A673 (cell line): ENCODE data around the gene ARMC6. TPM values are rescaled to one million over a fixed set of nuclear protein-coding genes. Genes with fewer than 3 reads are reported as not detected.

Source experiments
- BruUV-seq: library from RNA; stranded (reverse); fragments of 400-500 nt; replicated peaks from 2 replicates; lab custom pipeline; 2021; lab: Mats Ljungman, UMichigan
- CTCF ChIA-PET: fragments of 300-600 bp; sonication (Branson Sonifier 250); formaldehyde crosslinking; loops from one replicate; lab custom pipeline; 2022; ENCODE audit warnings: antibody characterized with exemption; lab: Charles Lee
- POLR2A ChIA-PET: fragments of 300-600 bp; sonication (Branson Sonifier 250); formaldehyde crosslinking; loops from one replicate; lab custom pipeline; 2022; ENCODE audit warnings: antibody characterized with exemption; ENCODE audit not compliant: low non-redundant PET; lab: Charles Lee
- DNase-seq: peaks from one replicate; pipeline ENCODE4 v3.0.0-alpha.2; 2015; ENCODE audit warnings: low spot score
- H3K27ac ChIP-seq: fragments of 200-600 bp; sonication (generic); 2 replicates; pipeline ENCODE4 v1.5.1; 2016; ENCODE audit warnings: mixed run types, low read depth, mild to moderate bottlenecking, mixed read lengths, antibody characterized with exemption, low read length; ENCODE audit not compliant: poor library complexity, severe bottlenecking
- H3K27me3 ChIP-seq: fragments of 200-600 bp; sonication (generic); replicated peaks from 2 replicates; pipeline ENCODE4 v1.6.1; 2017; ENCODE audit warnings: mixed run types, low read depth, mild to moderate bottlenecking, mixed read lengths, antibody characterized with exemption, low read length; ENCODE audit not compliant: insufficient read depth, poor library complexity
- H3K36me3 ChIP-seq: fragments of 200-600 bp; sonication (generic); 2 replicates; pipeline ENCODE4 v1.6.1; 2016; ENCODE audit warnings: mixed run types, mild to moderate bottlenecking, mixed read lengths, antibody characterized with exemption, low read length; ENCODE audit not compliant: insufficient read depth, poor library complexity, severe bottlenecking
- H3K4me1 ChIP-seq: fragments of 200-600 bp; sonication (generic); 2 replicates; pipeline ENCODE4 v1.6.1; 2017; ENCODE audit warnings: mixed run types, mild to moderate bottlenecking, mixed read lengths, antibody characterized with exemption, low read length; ENCODE audit not compliant: insufficient read depth, poor library complexity, severe bottlenecking
- H3K4me3 ChIP-seq: fragments of 200-600 bp; sonication (generic); 2 replicates; pipeline ENCODE4 v1.5.1; 2016; ENCODE audit warnings: low read depth, mixed run types, mild to moderate bottlenecking, mixed read lengths, low read length; ENCODE audit not compliant: poor library complexity, severe bottlenecking
- H3K9me3 ChIP-seq: fragments of 200-600 bp; sonication (generic); 2 replicates; pipeline ENCODE4 v1.6.1; 2016; ENCODE audit warnings: mixed run types, low read depth, mild to moderate bottlenecking, mixed read lengths, antibody characterized with exemption, low read length; ENCODE audit not compliant: poor library complexity, severe bottlenecking
- EZH2 ChIP-seq: fragments of 200-600 bp; sonication (generic); IDR thresholded peaks from 2 replicates; pipeline ENCODE4 v1.6.1; 2017; ENCODE audit warnings: borderline replicate concordance, low read depth, mild to moderate bottlenecking, mixed read lengths, antibody characterized with exemption, low read length; ENCODE audit not compliant: poor library complexity, severe bottlenecking
- intact Hi-C: fragments of 100-400 bp; cut with micrococcal nuclease; formaldehyde crosslinking; loops from one replicate; pipeline ENCODE4 v1.10.0; 2022; ENCODE audit not compliant: unreplicated experiment
- total RNA-seq: library from RNA; stranded (reverse); gene quantifications from 2 replicates; pipeline ENCODE4 v1.2.3, GENCODE V29; 2021
- TF ChIP-seq, protein P1 (sequence below): fragments of 300-800, 200-600 bp; sonication (generic); conservative IDR thresholded peaks from 2 replicates; pipeline ENCODE4 v1.5.1; 2017; ENCODE audit warnings: low read depth, mild to moderate bottlenecking, antibody characterized with exemption, low read length, moderate library complexity, mixed read lengths

ARMC6 gene
- total RNA-seq, 1 experiment from 2014 or later, result 62.7 TPM

- Histone ChIP-seq H3K4me3 (no peak overlapping the region), H3K36me3 (peaks cover 9% of the 10 kb centered on the region), H3K4me1 (peaks cover 21% of the 10 kb centered on the region), H3K27me3 (no peaks in the 10 kb centered on the region), H3K9me3 (no peaks in the 10 kb centered on the region), H3K27ac (no peak overlapping the region)
- no peak for DNase-seq
- no peak for TF ChIP-seq EZH2
- TF ChIP-seq, protein P1, sequence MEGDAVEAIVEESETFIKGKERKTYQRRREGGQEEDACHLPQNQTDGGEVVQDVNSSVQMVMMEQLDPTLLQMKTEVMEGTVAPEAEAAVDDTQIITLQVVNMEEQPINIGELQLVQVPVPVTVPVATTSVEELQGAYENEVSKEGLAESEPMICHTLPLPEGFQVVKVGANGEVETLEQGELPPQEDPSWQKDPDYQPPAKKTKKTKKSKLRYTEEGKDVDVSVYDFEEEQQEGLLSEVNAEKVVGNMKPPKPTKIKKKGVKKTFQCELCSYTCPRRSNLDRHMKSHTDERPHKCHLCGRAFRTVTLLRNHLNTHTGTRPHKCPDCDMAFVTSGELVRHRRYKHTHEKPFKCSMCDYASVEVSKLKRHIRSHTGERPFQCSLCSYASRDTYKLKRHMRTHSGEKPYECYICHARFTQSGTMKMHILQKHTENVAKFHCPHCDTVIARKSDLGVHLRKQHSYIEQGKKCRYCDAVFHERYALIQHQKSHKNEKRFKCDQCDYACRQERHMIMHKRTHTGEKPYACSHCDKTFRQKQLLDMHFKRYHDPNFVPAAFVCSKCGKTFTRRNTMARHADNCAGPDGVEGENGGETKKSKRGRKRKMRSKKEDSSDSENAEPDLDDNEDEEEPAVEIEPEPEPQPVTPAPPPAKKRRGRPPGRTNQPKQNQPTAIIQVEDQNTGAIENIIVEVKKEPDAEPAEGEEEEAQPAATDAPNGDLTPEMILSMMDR, result no peak
- POLR2A ChIA-PET, result interaction anchor here (0.6 kb wide), 1 partner anchor 14 kb away, joined by 5 read pairs; no protein-coding TSS in a partner anchor
- CTCF ChIA-PET, result no interaction called here
- intact Hi-C loops, result no loop called here
- no TSS peak for BruUV-seq
Observed at GRCh38 chr19:19061506-19061905, 28.1 kb downstream of the ARMC6 start.

DNA sequence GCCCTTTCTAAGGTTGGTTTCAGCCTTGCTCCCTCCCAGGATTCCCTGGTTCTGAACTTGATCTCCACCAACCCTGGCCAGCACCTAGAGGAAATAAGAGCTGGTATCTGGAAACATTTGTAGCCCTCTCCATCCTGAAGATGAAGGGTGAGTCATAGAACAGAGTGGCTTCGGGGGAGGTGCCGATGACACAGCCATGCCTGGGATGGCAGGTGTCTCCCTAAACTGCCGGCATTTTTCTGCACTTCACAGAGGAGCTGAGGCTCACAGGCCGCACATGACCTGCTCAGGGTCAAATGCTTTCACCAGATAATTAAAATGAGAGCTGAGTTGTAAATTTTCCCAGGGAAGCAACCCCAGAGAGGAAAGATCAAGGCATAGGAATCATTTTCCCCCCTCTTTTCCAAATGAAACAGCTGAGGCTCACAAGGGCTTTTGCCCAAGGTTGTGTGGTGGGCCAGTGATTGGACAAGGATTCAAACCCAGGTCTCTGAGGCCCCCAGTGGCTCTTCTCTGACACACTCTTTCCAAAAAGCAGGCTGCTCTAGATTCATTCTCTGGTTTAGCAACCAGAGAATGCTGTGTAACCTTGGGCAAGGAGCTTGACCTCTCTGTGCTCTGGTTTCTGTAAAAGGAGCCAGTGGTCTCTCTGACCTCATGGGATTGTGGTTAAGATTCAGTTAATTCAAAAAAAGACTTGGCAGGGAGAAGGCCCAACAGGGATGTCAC is 29.2 kb downstream of the ARMC6 start:
- DNase-seq, result peak; percentile 28
- peaks cover 8% of the 10 kb centered on the region for H3K36me3 ChIP-seq
- POLR2A ChIA-PET, result no interaction called here
- no peaks in the 10 kb centered on the region for H3K9me3 ChIP-seq
- peaks cover 32% of the 10 kb centered on the region for H3K4me1 ChIP-seq
- H3K27ac ChIP-seq, result peak overlapping the region; percentile 76
- BruUV-seq, result TSS peak; percentile 8
- intact Hi-C loops, result no loop called here
- CTCF ChIA-PET, result no interaction called here
- peak overlapping the region; percentile 59 for H3K4me3 ChIP-seq
- TF ChIP-seq EZH2, result no peak
- TF ChIP-seq, protein P1, result no peak
- H3K27me3 ChIP-seq, result no peaks in the 10 kb centered on the region

GRCh38 chr19:19063183-19064097 is 30.0 kb downstream of the ARMC6 start, which contains the start of gene SLC25A42:
SLC25A42 (plus strand) TSS chr19:19063994; CDS start chr19:19096125, 32,131 bp downstream.
- POLR2A ChIA-PET, result no interaction called here
- TF ChIP-seq, protein P1, result no peak
- no peak for TF ChIP-seq EZH2

More at GRCh38 chr19:19063183-19064097, 30.0 kb downstream of the ARMC6 start, which contains the start of gene SLC25A42:
- Histone ChIP-seq H3K4me1 (peaks cover 36% of the 10 kb centered on the region), H3K9me3 (no peaks in the 10 kb centered on the region), H3K27ac (peak within 1 kb of the TSS; percentile 76), H3K36me3 (no peaks in the 10 kb centered on the region), H3K4me3 (peak within 1 kb of the TSS; percentile 59), H3K27me3 (no peaks in the 10 kb centered on the region)
- intact Hi-C loops, result no loop called here
- BruUV-seq, result no TSS peak
- DNase-seq, result peak; percentile 100
- CTCF ChIA-PET, result interaction anchor here (0.6 kb wide), 1 partner anchor 169 kb away, joined by 3 read pairs; no protein-coding TSS in a partner anchor
